Measurements from ENCODE around the gene ADK. TPM values are rescaled to one million over a fixed set of nuclear protein-coding genes. Genes with fewer than 3 reads are reported as not detected.

ADK gene
- total and polyA plus RNA-seq, 4 experiments from 2014 or later: 33.7 to 66.6 (median 51.0) TPM

GRCh38 chr10:74529205-74529604, 378.2 kb downstream of the ADK start:
- Mint-ChIP-seq H3K9me3 (no peaks in the 10 kb centered on the region), H3K4me3 (no peak overlapping the region), H3K27me3 (no peaks in the 10 kb centered on the region), H3K36me3 (peaks cover 12 to 44% of the 10 kb centered on the region in 2 donors), H3K4me1 (peaks cover 0 to 4% (median 1%) of the 10 kb centered on the region in 4 donors), H3K27ac (peak overlapping the region in 2 of 7 donors; percentile 19 to 48)
- Histone ChIP-seq H3K27me3 (ENCODE audit: insufficient read depth, low read length) (no peaks in the 10 kb centered on the region), H3K36me3 (ENCODE audit: insufficient read depth, low read length) (no peaks in the 10 kb centered on the region), H3K9me3 (ENCODE audit: control insufficient read depth in 1 of 2, low read length in 2 of 2) (no peaks in the 10 kb centered on the region), H3K27ac (ENCODE audit: low read depth, low read length) (no peak overlapping the region), H3K4me1 (ENCODE audit: insufficient read depth, low read length) (no peaks in the 10 kb centered on the region), H3K4me3 (ENCODE audit: low read length in 2 of 2) (no peak overlapping the region)
- intact Hi-C loops (cut with micrococcal nuclease): no loop called here
- DNase-seq: no peak
- ChIA-PET POLR2A (ENCODE audit: partially characterized antibody) (no interaction called here), CTCF (ENCODE audit: partially characterized antibody) (no interaction called here)

- ChIA-PET CTCF (ENCODE audit: partially characterized antibody) (no interaction called here), POLR2A (ENCODE audit: partially characterized antibody) (no interaction called here)
- Histone ChIP-seq H3K27ac (ENCODE audit: low read depth, low read length) (no peak overlapping the region), H3K4me1 (ENCODE audit: insufficient read depth, low read length) (no peaks in the 10 kb centered on the region), H3K9me3 (ENCODE audit: control insufficient read depth in 1 of 2, low read length in 2 of 2) (no peaks in the 10 kb centered on the region), H3K36me3 (ENCODE audit: insufficient read depth, low read length) (no peaks in the 10 kb centered on the region), H3K27me3 (ENCODE audit: insufficient read depth, low read length) (no peaks in the 10 kb centered on the region), H3K4me3 (ENCODE audit: low read length in 2 of 2) (no peak overlapping the region)
- no peak for DNase-seq
- H3K27ac Mint-ChIP-seq: no peak overlapping the region
- peaks cover 0 to 2% (median under 1%) of the 10 kb centered on the region in 4 donors for H3K4me1 Mint-ChIP-seq
- intact Hi-C loops (cut with micrococcal nuclease): loop anchor here (10.0 kb wide), 1 partner anchor 54 kb away; no protein-coding TSS in a partner anchor
- no peaks in the 10 kb centered on the region for H3K9me3 Mint-ChIP-seq
- no peaks in the 10 kb centered on the region for H3K27me3 Mint-ChIP-seq
- no peak overlapping the region for H3K4me3 Mint-ChIP-seq
- peaks cover 12 to 41% of the 10 kb centered on the region in 2 donors for H3K36me3 Mint-ChIP-seq
Observed at GRCh38 chr10:74530981-74531380, 380.0 kb downstream of the ADK start.

GRCh38 chr10:74539317-74539716, 388.3 kb downstream of the ADK start:
- no peaks in the 10 kb centered on the region for H3K27me3 Mint-ChIP-seq
- no peaks in the 10 kb centered on the region for H3K4me1 ChIP-seq (ENCODE audit: insufficient read depth, low read length)
- POLR2A ChIA-PET (ENCODE audit: partially characterized antibody): no interaction called here
- peaks cover 5 to 20% (median 9%) of the 10 kb centered on the region in 4 donors for H3K4me1 Mint-ChIP-seq
- peaks cover 0 to 7% of the 10 kb centered on the region in 2 donors for H3K36me3 Mint-ChIP-seq
- no peak overlapping the region for H3K4me3 ChIP-seq (ENCODE audit: low read length in 2 of 2)
- H3K9me3 ChIP-seq (ENCODE audit: control insufficient read depth in 1 of 2, low read length in 2 of 2): no peaks in the 10 kb centered on the region
- no peak overlapping the region for H3K27ac Mint-ChIP-seq
- H3K27me3 ChIP-seq (ENCODE audit: insufficient read depth, low read length): no peaks in the 10 kb centered on the region
- CTCF ChIA-PET (ENCODE audit: partially characterized antibody): no interaction called here
- DNase-seq: no peak
- intact Hi-C loops (cut with micrococcal nuclease): loop anchor here (10.0 kb wide), 1 partner anchor 45 kb away; no protein-coding TSS in a partner anchor
- no peaks in the 10 kb centered on the region for H3K9me3 Mint-ChIP-seq
- no peak overlapping the region for H3K4me3 Mint-ChIP-seq
- no peaks in the 10 kb centered on the region for H3K36me3 ChIP-seq (ENCODE audit: insufficient read depth, low read length)
- no peak overlapping the region for H3K27ac ChIP-seq (ENCODE audit: low read depth, low read length)

- no peak for DNase-seq
Observed at GRCh38 chr10:74541375-74541774, 390.4 kb downstream of the ADK start.

GRCh38 chr10:74542077-74542476, 391.1 kb downstream of the ADK start:
- ChIA-PET CTCF (ENCODE audit: partially characterized antibody) (no interaction called here), POLR2A (ENCODE audit: partially characterized antibody) (no interaction called here)
- no peaks in the 10 kb centered on the region for H3K4me1 ChIP-seq (ENCODE audit: insufficient read depth, low read length)
- no peaks in the 10 kb centered on the region for H3K36me3 ChIP-seq (ENCODE audit: insufficient read depth, low read length)
- DNase-seq: no peak
- no peaks in the 10 kb centered on the region for H3K9me3 Mint-ChIP-seq
- peaks cover 0 to 9% (median 5%) of the 10 kb centered on the region in 4 donors for H3K4me1 Mint-ChIP-seq
- no peak overlapping the region for H3K4me3 ChIP-seq (ENCODE audit: low read length in 2 of 2)
- peaks cover 0 to 4% of the 10 kb centered on the region in 2 donors for H3K36me3 Mint-ChIP-seq
- no peaks in the 10 kb centered on the region for H3K27me3 Mint-ChIP-seq
- H3K27me3 ChIP-seq (ENCODE audit: insufficient read depth, low read length): no peaks in the 10 kb centered on the region
- no peak overlapping the region for H3K27ac ChIP-seq (ENCODE audit: low read depth, low read length)
- no peak overlapping the region for H3K27ac Mint-ChIP-seq
- intact Hi-C loops (cut with micrococcal nuclease): no loop called here
- H3K4me3 Mint-ChIP-seq: no peak overlapping the region
- H3K9me3 ChIP-seq (ENCODE audit: control insufficient read depth in 1 of 2, low read length in 2 of 2): no peaks in the 10 kb centered on the region

More at GRCh38 chr10:74541375-74541774, 390.4 kb downstream of the ADK start:
- no peaks in the 10 kb centered on the region for H3K36me3 ChIP-seq (ENCODE audit: insufficient read depth, low read length)
- Mint-ChIP-seq H3K4me3 (no peak overlapping the region), H3K27me3 (no peaks in the 10 kb centered on the region), H3K27ac (no peak overlapping the region), H3K4me1 (peaks cover 4 to 16% (median 7%) of the 10 kb centered on the region in 4 donors), H3K9me3 (no peaks in the 10 kb centered on the region), H3K36me3 (peaks cover 0 to 7% of the 10 kb centered on the region in 2 donors)
- intact Hi-C loops (cut with micrococcal nuclease): no loop called here
- no peak overlapping the region for H3K4me3 ChIP-seq (ENCODE audit: low read length in 2 of 2)
- H3K27ac ChIP-seq (ENCODE audit: low read depth, low read length): no peak overlapping the region
- POLR2A ChIA-PET (ENCODE audit: partially characterized antibody): no interaction called here
- H3K9me3 ChIP-seq (ENCODE audit: control insufficient read depth in 1 of 2, low read length in 2 of 2): no peaks in the 10 kb centered on the region
- H3K27me3 ChIP-seq (ENCODE audit: insufficient read depth, low read length): no peaks in the 10 kb centered on the region
- CTCF ChIA-PET (ENCODE audit: partially characterized antibody): no interaction called here
- no peaks in the 10 kb centered on the region for H3K4me1 ChIP-seq (ENCODE audit: insufficient read depth, low read length)

DNA sequence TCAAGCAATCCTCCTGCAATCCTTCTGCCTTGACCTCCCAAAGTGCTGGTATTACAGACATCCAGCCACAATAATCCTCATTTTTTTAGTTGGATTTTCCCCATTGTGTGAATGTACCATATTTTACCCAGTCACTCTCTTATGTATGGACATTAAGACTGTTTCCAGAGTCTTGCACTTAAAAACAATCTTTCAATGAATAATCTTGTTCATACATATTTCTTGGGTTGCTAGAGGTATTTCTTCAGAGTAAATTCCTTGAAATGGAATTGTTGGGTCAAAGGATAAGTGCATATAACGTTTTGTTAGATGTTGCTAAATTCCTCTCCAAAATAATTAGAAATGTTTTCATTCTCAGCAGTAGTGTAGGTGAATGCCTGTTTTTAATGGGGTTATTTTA, 392.3 kb downstream of the ADK start:
- no peak overlapping the region for H3K27ac ChIP-seq (ENCODE audit: low read depth, low read length)
- intact Hi-C loops (cut with micrococcal nuclease): no loop called here
- no peak overlapping the region for H3K4me3 Mint-ChIP-seq
- no peaks in the 10 kb centered on the region for H3K9me3 ChIP-seq (ENCODE audit: control insufficient read depth in 1 of 2, low read length in 2 of 2)
- no peaks in the 10 kb centered on the region for H3K27me3 ChIP-seq (ENCODE audit: insufficient read depth, low read length)
- no peak overlapping the region for H3K27ac Mint-ChIP-seq
- peaks cover 0 to 9% (median 5%) of the 10 kb centered on the region in 4 donors for H3K4me1 Mint-ChIP-seq
- H3K4me1 ChIP-seq (ENCODE audit: insufficient read depth, low read length): no peaks in the 10 kb centered on the region
- H3K36me3 Mint-ChIP-seq: peaks cover 0 to 4% of the 10 kb centered on the region in 2 donors
- H3K4me3 ChIP-seq (ENCODE audit: low read length in 2 of 2): no peak overlapping the region
- DNase-seq: no peak
- CTCF ChIA-PET (ENCODE audit: partially characterized antibody): no interaction called here
- H3K36me3 ChIP-seq (ENCODE audit: insufficient read depth, low read length): no peaks in the 10 kb centered on the region
- H3K9me3 Mint-ChIP-seq: no peaks in the 10 kb centered on the region
- H3K27me3 Mint-ChIP-seq: no peaks in the 10 kb centered on the region
- POLR2A ChIA-PET (ENCODE audit: partially characterized antibody): no interaction called here

DNA sequence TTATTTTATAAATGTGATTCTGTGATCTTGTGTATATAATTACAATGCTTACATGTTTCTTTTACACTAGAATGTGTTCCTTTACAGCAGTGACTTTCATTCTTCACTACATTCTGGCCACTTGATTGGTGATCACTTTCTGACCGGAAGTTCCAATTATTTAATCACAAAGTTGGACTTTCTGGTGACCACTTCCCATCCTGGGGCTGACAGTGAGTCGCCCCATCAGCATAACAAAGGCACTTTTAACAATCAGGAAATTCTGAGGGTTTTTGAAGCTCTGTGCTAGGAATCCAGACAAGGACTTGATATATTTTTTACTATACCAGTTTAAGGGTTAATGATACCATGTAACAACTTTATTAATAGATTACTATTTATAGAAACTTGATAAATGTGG, 393.1 kb downstream of the ADK start:
- H3K27ac Mint-ChIP-seq: peak overlapping the region in 4 of 7 donors; percentile 5 to 76 (median 46)
- peaks cover 0 to 4% of the 10 kb centered on the region in 2 donors for H3K36me3 Mint-ChIP-seq
- CTCF ChIA-PET (ENCODE audit: partially characterized antibody): no interaction called here

GRCh38 chr10:74548676-74549075, 397.7 kb downstream of the ADK start:
- peaks cover 0 to 5% (median 5%) of the 10 kb centered on the region in 4 donors for H3K4me1 Mint-ChIP-seq
- Histone ChIP-seq H3K4me1 (ENCODE audit: insufficient read depth, low read length) (no peaks in the 10 kb centered on the region), H3K36me3 (ENCODE audit: insufficient read depth, low read length) (no peaks in the 10 kb centered on the region), H3K9me3 (ENCODE audit: control insufficient read depth in 1 of 2, low read length in 2 of 2) (no peaks in the 10 kb centered on the region), H3K27ac (ENCODE audit: low read depth, low read length) (no peak overlapping the region), H3K27me3 (ENCODE audit: insufficient read depth, low read length) (no peaks in the 10 kb centered on the region), H3K4me3 (ENCODE audit: low read length in 2 of 2) (no peak overlapping the region)
- no peaks in the 10 kb centered on the region for H3K9me3 Mint-ChIP-seq
- H3K27ac Mint-ChIP-seq: no peak overlapping the region
- ChIA-PET CTCF (ENCODE audit: partially characterized antibody) (no interaction called here), POLR2A (ENCODE audit: partially characterized antibody) (no interaction called here)
- no peaks in the 10 kb centered on the region for H3K27me3 Mint-ChIP-seq
- H3K36me3 Mint-ChIP-seq: peaks cover 3 to 13% of the 10 kb centered on the region in 2 donors
- H3K4me3 Mint-ChIP-seq: no peak overlapping the region
- DNase-seq: no peak
- intact Hi-C loops (cut with micrococcal nuclease): no loop called here

More for the DNA sequence above, 393.1 kb downstream of the ADK start:
- POLR2A ChIA-PET (ENCODE audit: partially characterized antibody): interaction anchor here (1.8 kb wide), 1 partner anchor 42 kb away, joined by 6 read pairs; no protein-coding TSS in a partner anchor
- DNase-seq: no peak
- no peak overlapping the region for H3K27ac ChIP-seq (ENCODE audit: low read depth, low read length)
- no peak overlapping the region for H3K4me3 ChIP-seq (ENCODE audit: low read length in 2 of 2)
- H3K36me3 ChIP-seq (ENCODE audit: insufficient read depth, low read length): no peaks in the 10 kb centered on the region
- no peaks in the 10 kb centered on the region for H3K9me3 Mint-ChIP-seq
- H3K9me3 ChIP-seq (ENCODE audit: control insufficient read depth in 1 of 2, low read length in 2 of 2): no peaks in the 10 kb centered on the region
- H3K4me1 ChIP-seq (ENCODE audit: insufficient read depth, low read length): no peaks in the 10 kb centered on the region
- H3K4me3 Mint-ChIP-seq: no peak overlapping the region
- H3K27me3 Mint-ChIP-seq: no peaks in the 10 kb centered on the region
- intact Hi-C loops (cut with micrococcal nuclease): no loop called here
- peaks cover 0 to 9% (median 5%) of the 10 kb centered on the region in 4 donors for H3K4me1 Mint-ChIP-seq
- no peaks in the 10 kb centered on the region for H3K27me3 ChIP-seq (ENCODE audit: insufficient read depth, low read length)

Measured in CD4-positive, alpha-beta memory T cell (primary cell).